NT2/D1 (cell line): ENCODE data around the gene TNFRSF14.

Source experiments
- DNase-seq: peaks from one replicate; pipeline ENCODE4 v3.0.0-alpha.2; 2011; ENCODE audit warnings: low read depth, low spot score
- H3K27me3 ChIP-seq: 2 replicates; pipeline ENCODE4 v1.6.0; 2011; ENCODE audit warnings: mild to moderate bottlenecking; ENCODE audit not compliant: insufficient read length, insufficient read depth
- H3K36me3 ChIP-seq: 2 replicates; pipeline ENCODE4 v1.6.1; 2011; ENCODE audit warnings: mild to moderate bottlenecking, low read length, mixed read lengths; ENCODE audit not compliant: insufficient read depth, insufficient read length
- H3K4me1 ChIP-seq: 2 replicates; pipeline ENCODE4 v1.5.1; 2011; ENCODE audit not compliant: insufficient read depth, insufficient read length
- H3K4me3 ChIP-seq: 2 replicates; pipeline ENCODE4 v1.5.1; 2011; ENCODE audit warnings: low read depth; ENCODE audit not compliant: insufficient read length
- H3K9ac ChIP-seq: 2 replicates; pipeline ENCODE4 v1.6.0; 2011; ENCODE audit warnings: low read depth; ENCODE audit not compliant: insufficient read length
- H3K9me3 ChIP-seq: 2 replicates; pipeline ENCODE4 v1.5.1; 2011; ENCODE audit warnings: mild to moderate bottlenecking, low read length; ENCODE audit not compliant: insufficient read depth
- SUZ12 ChIP-seq: IDR thresholded peaks from 2 replicates; pipeline ENCODE4 v1.6.1; 2011; ENCODE audit not compliant: insufficient read length, insufficient read depth; ENCODE audit errors: extremely low read depth
- YY1 ChIP-seq: IDR thresholded peaks from 2 replicates; pipeline ENCODE4 v1.6.1; 2011; ENCODE audit not compliant: insufficient read length, insufficient read depth
- ZNF274 ChIP-seq: IDR thresholded peaks from 2 replicates; pipeline ENCODE4 v1.6.1; 2011; ENCODE audit warnings: mild to moderate bottlenecking, low read depth, low read length

The TNFRSF14 gene

GRCh38 chr1:2601721-2602303 lies 45.6 kb downstream of the TNFRSF14 start:
- Histone ChIP-seq H3K4me3 (no peak overlapping the region), H3K9me3 (no peaks in the 10 kb centered on the region), H3K27me3 (no peaks in the 10 kb centered on the region), H3K9ac (no peak overlapping the region), H3K4me1 (no peaks in the 10 kb centered on the region), H3K36me3 (no peaks in the 10 kb centered on the region)
- TF ChIP-seq YY1: no peak
- no peak for TF ChIP-seq ZNF274
- no peak for TF ChIP-seq SUZ12
- no peak for DNase-seq

GRCh38 chr1:2602311-2602835 lies 46.2 kb downstream of the TNFRSF14 start:
- no peaks in the 10 kb centered on the region for H3K36me3 ChIP-seq
- H3K9me3 ChIP-seq: no peaks in the 10 kb centered on the region
- no peak for DNase-seq
- H3K27me3 ChIP-seq: no peaks in the 10 kb centered on the region
- H3K9ac ChIP-seq: no peak overlapping the region
- TF ChIP-seq YY1 (no peak), ZNF274 (no peak), SUZ12 (no peak)
- H3K4me1 ChIP-seq: no peaks in the 10 kb centered on the region
- no peak overlapping the region for H3K4me3 ChIP-seq

GRCh38 chr1:2602866-2603520 lies 46.8 kb downstream of the TNFRSF14 start:
- Histone ChIP-seq H3K4me3 (no peak overlapping the region), H3K9ac (no peak overlapping the region), H3K9me3 (no peaks in the 10 kb centered on the region), H3K4me1 (no peaks in the 10 kb centered on the region), H3K36me3 (no peaks in the 10 kb centered on the region), H3K27me3 (no peaks in the 10 kb centered on the region)
- no peak for DNase-seq
- no peak for TF ChIP-seq YY1
- no peak for TF ChIP-seq SUZ12
- TF ChIP-seq ZNF274: no peak

GRCh38 chr1:2603521-2604155 lies 47.5 kb downstream of the TNFRSF14 start:
- no peak for TF ChIP-seq YY1
- no peak for TF ChIP-seq ZNF274
- no peak for TF ChIP-seq SUZ12
- Histone ChIP-seq H3K4me3 (no peak overlapping the region), H3K9ac (no peak overlapping the region), H3K36me3 (no peaks in the 10 kb centered on the region), H3K27me3 (no peaks in the 10 kb centered on the region), H3K4me1 (no peaks in the 10 kb centered on the region), H3K9me3 (no peaks in the 10 kb centered on the region)
- DNase-seq: no peak

- H3K4me3 ChIP-seq: no peak overlapping the region
- TF ChIP-seq YY1: no peak
- TF ChIP-seq SUZ12: no peak
- no peak for TF ChIP-seq ZNF274
- no peaks in the 10 kb centered on the region for H3K36me3 ChIP-seq
- peaks cover 4% of the 10 kb centered on the region for H3K27me3 ChIP-seq
- no peaks in the 10 kb centered on the region for H3K4me1 ChIP-seq
- no peak for DNase-seq
- H3K9ac ChIP-seq: no peak overlapping the region
- H3K9me3 ChIP-seq: no peaks in the 10 kb centered on the region
These were observed 48.1 kb downstream of the TNFRSF14 start for GRCh38 chr1:2604156-2604843.

GRCh38 chr1:2604844-2605508 lies 48.8 kb downstream of the TNFRSF14 start:
- Histone ChIP-seq H3K36me3 (no peaks in the 10 kb centered on the region), H3K27me3 (peaks cover 8% of the 10 kb centered on the region), H3K4me3 (no peak overlapping the region), H3K9ac (no peak overlapping the region), H3K4me1 (no peaks in the 10 kb centered on the region), H3K9me3 (no peaks in the 10 kb centered on the region)
- TF ChIP-seq YY1 (no peak), ZNF274 (no peak), SUZ12 (no peak)
- DNase-seq: no peak
